Measurements from ENCODE around the gene ATP8B4.
"Not testable (repeated sequence)": the region's sequence is repeated elsewhere in the genome, so short reads cannot be mapped to it uniquely, and the experiment has no call there.

ATP8B4 gene

GRCh38 chr15:50110285-50110684 is 8.7 kb downstream of the ATP8B4 start:
- TF ChIP-seq JUND (IDR thresholded peaks at IDR 0.05; ENCODE audit: low read depth) = no peak
- in situ Hi-C loops (cut with HindIII; ENCODE audit: low pct_unique_long_range_greater_than_20kb, low sequenced_read_pairs) = no loop called here
- no peak for DNase-seq (ENCODE audit: low read depth in 1 of 2, low spot score in 1 of 2)

DNA sequence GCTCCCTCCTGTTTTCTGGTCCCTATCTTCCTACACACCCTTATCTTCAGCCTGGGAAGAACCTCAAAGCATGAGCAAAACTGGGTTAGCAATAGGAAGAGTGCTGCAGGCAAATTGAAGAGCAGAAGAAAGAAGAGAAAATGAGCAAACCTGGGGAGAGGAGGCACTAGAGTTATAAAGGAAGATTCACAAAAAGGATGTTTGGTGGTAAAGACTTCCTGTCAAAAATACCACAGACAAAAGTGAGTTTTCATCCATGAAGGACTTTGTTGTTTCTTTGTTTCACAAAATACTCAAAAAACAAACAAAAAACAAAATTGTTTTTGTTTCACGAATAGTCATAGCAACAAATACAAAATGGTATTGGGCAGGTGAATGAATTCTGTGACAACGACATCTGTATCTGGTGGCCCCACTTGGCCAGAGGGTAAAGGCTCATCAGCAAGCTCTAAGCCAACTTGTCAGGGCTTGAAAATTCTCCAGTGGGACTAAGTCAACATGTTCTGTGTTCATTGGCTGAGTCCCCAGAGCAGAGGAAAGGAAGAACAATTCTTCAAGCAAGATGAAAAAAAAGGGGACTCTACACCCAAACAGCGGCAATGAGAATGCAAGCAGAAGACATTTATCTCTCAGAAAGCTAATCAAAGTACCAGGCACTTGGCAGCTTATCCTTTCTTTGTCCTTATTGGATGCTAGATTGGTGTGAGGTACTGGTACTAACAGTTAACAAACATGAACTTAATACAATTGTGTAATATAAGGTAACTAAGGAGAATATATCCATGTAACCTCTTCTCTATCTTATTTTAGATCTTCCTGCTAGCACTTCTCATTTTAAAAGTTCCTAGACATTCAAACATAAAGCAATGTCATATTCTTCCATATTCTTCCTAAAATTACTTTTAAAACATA is 9.7 kb downstream of the ATP8B4 start:
- no peak for DNase-seq (ENCODE audit: low read depth in 1 of 2, low spot score in 1 of 2)
- in situ Hi-C loops (cut with HindIII; ENCODE audit: low pct_unique_long_range_greater_than_20kb, low sequenced_read_pairs) = no loop called here
- no peak for TF ChIP-seq JUND (IDR thresholded peaks at IDR 0.05; ENCODE audit: low read depth)

DNA sequence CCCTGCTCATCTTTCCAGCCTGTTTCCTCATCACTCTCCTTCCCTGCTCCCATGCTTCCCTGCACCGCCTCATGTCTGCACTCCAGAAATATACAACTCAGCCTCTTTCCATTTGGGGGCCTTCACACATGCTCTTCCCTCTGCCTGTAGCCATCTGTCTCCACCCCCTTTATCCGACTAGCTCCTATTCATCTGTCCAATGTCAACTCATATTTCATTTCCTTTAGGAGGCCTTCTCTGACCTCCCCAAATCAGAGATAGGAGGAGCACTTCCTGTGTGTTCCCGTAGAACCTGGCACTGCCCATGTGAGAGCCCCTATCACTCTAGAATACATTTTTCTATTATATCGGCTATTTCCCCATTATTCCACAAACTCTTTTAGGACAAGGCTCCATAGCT is 10.6 kb downstream of the ATP8B4 start:
- DNase-seq (ENCODE audit: low read depth in 1 of 2, low spot score in 1 of 2) = no peak
- in situ Hi-C loops (cut with HindIII; ENCODE audit: low pct_unique_long_range_greater_than_20kb, low sequenced_read_pairs) = no loop called here
- TF ChIP-seq JUND (IDR thresholded peaks at IDR 0.05; ENCODE audit: low read depth) = no peak

- in situ Hi-C loops (cut with HindIII; ENCODE audit: low pct_unique_long_range_greater_than_20kb, low sequenced_read_pairs) = no loop called here
- TF ChIP-seq JUND (IDR thresholded peaks at IDR 0.05; ENCODE audit: low read depth) = no peak
- DNase-seq (ENCODE audit: low read depth in 1 of 2, low spot score in 1 of 2) = no peak
Measured at GRCh38 chr15:50107591-50108408, 11.2 kb downstream of the ATP8B4 start.

DNA sequence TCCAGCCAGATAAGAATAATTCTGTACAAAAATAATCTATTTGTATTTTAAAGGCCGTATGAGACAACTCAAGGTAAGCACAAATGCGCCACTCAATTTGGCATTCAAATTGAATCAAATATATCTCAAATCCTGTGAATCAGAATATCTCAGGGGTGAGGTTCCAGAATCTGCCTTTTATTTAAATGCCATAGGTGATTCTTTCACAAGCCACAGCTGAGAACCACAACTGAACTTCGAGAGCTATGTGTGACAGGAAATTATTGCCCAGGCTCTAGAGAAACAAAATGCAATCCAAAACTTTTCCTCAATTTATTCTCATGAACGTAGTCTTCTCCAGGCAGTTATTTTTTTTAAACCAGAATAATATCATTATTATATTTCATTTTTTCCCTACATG is 11.9 kb downstream of the ATP8B4 start:
- no peak for TF ChIP-seq JUND (IDR thresholded peaks at IDR 0.05; ENCODE audit: low read depth)
- in situ Hi-C loops (cut with HindIII; ENCODE audit: low pct_unique_long_range_greater_than_20kb, low sequenced_read_pairs) = no loop called here
- DNase-seq (ENCODE audit: low read depth in 1 of 2, low spot score in 1 of 2) = no peak

- no peak for TF ChIP-seq JUND (IDR thresholded peaks at IDR 0.05; ENCODE audit: low read depth)
- in situ Hi-C loops (cut with HindIII; ENCODE audit: low pct_unique_long_range_greater_than_20kb, low sequenced_read_pairs) = no loop called here
- no peak for DNase-seq (ENCODE audit: low read depth in 1 of 2, low spot score in 1 of 2)
Measured at GRCh38 chr15:50106457-50106856, 12.6 kb downstream of the ATP8B4 start.

- no peak for DNase-seq (ENCODE audit: low read depth in 1 of 2, low spot score in 1 of 2)
- in situ Hi-C loops (cut with HindIII; ENCODE audit: low pct_unique_long_range_greater_than_20kb, low sequenced_read_pairs) = no loop called here
- no peak for TF ChIP-seq JUND (IDR thresholded peaks at IDR 0.05; ENCODE audit: low read depth)
Measured at GRCh38 chr15:50100486-50100885, 18.5 kb downstream of the ATP8B4 start.

- TF ChIP-seq JUND (IDR thresholded peaks at IDR 0.05; ENCODE audit: low read depth) = no peak
- in situ Hi-C loops (cut with HindIII; ENCODE audit: low pct_unique_long_range_greater_than_20kb, low sequenced_read_pairs) = no loop called here
- DNase-seq (ENCODE audit: low read depth in 1 of 2, low spot score in 1 of 2) = no peak
Measured at GRCh38 chr15:50098545-50098944, 20.5 kb downstream of the ATP8B4 start.

GRCh38 chr15:50095938-50096821 is 22.9 kb downstream of the ATP8B4 start:
- no peak for DNase-seq (ENCODE audit: low read depth in 1 of 2, low spot score in 1 of 2)
- in situ Hi-C loops (cut with HindIII; ENCODE audit: low pct_unique_long_range_greater_than_20kb, low sequenced_read_pairs) = no loop called here

DNA sequence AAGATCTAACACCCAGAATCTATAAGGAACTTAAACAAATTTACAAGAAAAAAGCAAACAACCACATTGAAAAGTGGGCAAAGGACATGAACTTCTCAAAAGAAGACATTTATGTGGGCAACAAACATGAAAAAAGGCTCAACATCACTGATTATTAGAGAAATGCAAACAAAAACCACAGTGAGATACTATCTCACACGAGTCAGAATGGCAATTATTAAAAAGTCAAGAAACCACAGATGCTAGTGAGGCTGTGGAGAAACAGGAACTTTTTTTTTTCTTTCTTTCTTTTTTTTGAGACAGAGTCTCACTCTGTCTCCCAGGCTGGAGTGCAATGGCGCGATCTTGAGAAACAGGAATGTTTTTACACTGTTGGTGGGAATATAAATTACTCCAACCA is 29.6 kb downstream of the ATP8B4 start:
- in situ Hi-C loops (cut with HindIII; ENCODE audit: low pct_unique_long_range_greater_than_20kb, low sequenced_read_pairs) = not testable (repeated sequence)

More at GRCh38 chr15:50095938-50096821, 22.9 kb downstream of the ATP8B4 start:
- TF ChIP-seq JUND (IDR thresholded peaks at IDR 0.05; ENCODE audit: low read depth) = no peak

GRCh38 chr15:50084932-50085331 is 34.1 kb downstream of the ATP8B4 start:
- in situ Hi-C loops (cut with HindIII; ENCODE audit: low pct_unique_long_range_greater_than_20kb, low sequenced_read_pairs) = no loop called here
- no peak for TF ChIP-seq JUND (IDR thresholded peaks at IDR 0.05; ENCODE audit: low read depth)
- DNase-seq (ENCODE audit: low read depth in 1 of 2, low spot score in 1 of 2) = no peak

More for the DNA sequence above, 29.6 kb downstream of the ATP8B4 start:
- DNase-seq (ENCODE audit: low read depth in 1 of 2, low spot score in 1 of 2) = not testable (repeated sequence)

DNA sequence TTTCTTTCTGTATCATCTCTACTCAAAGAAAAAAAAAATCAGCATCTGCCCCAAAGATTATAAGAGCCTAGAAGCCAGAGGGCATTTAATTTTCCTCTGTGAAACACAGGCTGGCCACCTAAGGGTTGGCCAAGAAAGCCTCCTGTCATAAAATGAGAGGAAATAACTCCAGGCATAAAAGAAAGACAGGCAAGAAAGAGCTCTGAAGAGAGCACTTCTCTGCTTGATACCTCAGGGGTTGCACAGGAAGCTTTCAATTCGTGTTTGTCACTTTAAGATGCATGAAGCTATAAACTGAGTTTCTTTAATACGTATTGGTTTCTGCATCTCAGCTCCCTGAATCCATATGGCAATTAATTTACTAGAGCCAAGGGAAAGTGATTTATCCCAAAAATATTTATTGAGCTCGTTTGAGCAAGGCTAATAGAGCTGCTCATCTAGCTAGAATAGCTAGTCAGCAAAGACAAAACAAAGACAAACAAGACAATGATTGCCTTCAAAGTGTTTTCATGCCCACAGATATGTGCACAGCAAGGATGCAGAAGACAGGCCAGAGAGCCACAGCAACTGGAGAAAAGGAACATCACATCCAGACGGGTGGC is 35.5 kb downstream of the ATP8B4 start:
- DNase-seq (ENCODE audit: low read depth in 1 of 2, low spot score in 1 of 2) = no peak
- in situ Hi-C loops (cut with HindIII; ENCODE audit: low pct_unique_long_range_greater_than_20kb, low sequenced_read_pairs) = no loop called here

More for the DNA sequence above, 35.5 kb downstream of the ATP8B4 start:
- no peak for TF ChIP-seq JUND (IDR thresholded peaks at IDR 0.05; ENCODE audit: low read depth)

All from T47D (cell line).